GM12873 (cell line): Measurements from ENCODE around the gene LAMB4.

Experiments
- CTCF ChIP-seq: IDR thresholded peaks from 2 replicates; pipeline ENCODE4 v1.5.1; 2012; ENCODE audit warnings: low read depth, mild to moderate bottlenecking, moderate library complexity, low read length, control low read depth; ENCODE audit not compliant: insufficient read depth; ENCODE audit errors: missing control alignments

Gene LAMB4

GRCh38 chr7:108059526-108059925 lies 70.6 kb downstream of the LAMB4 start:
- TF ChIP-seq CTCF = no peak

GRCh38 chr7:108057951-108058481 lies 72.1 kb downstream of the LAMB4 start:
- TF ChIP-seq CTCF = no peak

GRCh38 chr7:108055611-108056021 lies 74.5 kb downstream of the LAMB4 start:
- no peak for TF ChIP-seq CTCF

GRCh38 chr7:108054537-108054936 lies 75.6 kb downstream of the LAMB4 start:
- TF ChIP-seq CTCF = no peak

- no peak for TF ChIP-seq CTCF
Observed at GRCh38 chr7:108053250-108053649, 76.9 kb downstream of the LAMB4 start.

GRCh38 chr7:108051454-108051853 lies 78.7 kb downstream of the LAMB4 start:
- no peak for TF ChIP-seq CTCF

- no peak for TF ChIP-seq CTCF
Observed at GRCh38 chr7:108049962-108050361, 80.2 kb downstream of the LAMB4 start.
